Stimulated activated CD4-positive, alpha-beta T cell treated with anti-CD3 and anti-CD28 coated beads, Interleukin-1b, Interleukin-23, amount 100 ng/mL, for 4 hours (primary cell): Measurements from ENCODE around the gene SLC12A4.
A peak's percentile ranks its signal among the peaks of the same experiment; 100 is the strongest.
"Not testable (repeated sequence)": the region's sequence is repeated elsewhere in the genome, so short reads cannot be mapped to it uniquely, and the experiment has no call there.

Experiments
- DNase-seq, 2 donors: peaks; one replicate each; pipeline ENCODE4 v3.0.0-alpha.2; 2020; ENCODE audit warnings: low read depth in 2 of 2

The SLC12A4 gene

GRCh38 chr16:67941469-67942199 lies 26.8 kb downstream of the SLC12A4 start:
- no peak for DNase-seq

GRCh38 chr16:67940446-67941089 lies 27.9 kb downstream of the SLC12A4 start:
- no peak for DNase-seq

- peak in 1 of 2 donors; percentile 60 for DNase-seq
Observed at GRCh38 chr16:67939507-67940445, 28.7 kb downstream of the SLC12A4 start.

- DNase-seq = not testable (repeated sequence)
Observed at GRCh38 chr16:67937713-67938112, 30.7 kb downstream of the SLC12A4 start.

GRCh38 chr16:67936880-67937605 lies 31.4 kb downstream of the SLC12A4 start:
- DNase-seq = peak in 1 of 2 donors; percentile 66

GRCh38 chr16:67936124-67936879 lies 32.1 kb downstream of the SLC12A4 start, which contains the start of gene PSMB10:
Gene PSMB10 (minus strand): TSS chr16:67936850. CDS start chr16:67936749, 101 bp downstream.
- DNase-seq = peak; percentile 30 to 53

- DNase-seq = peak; percentile 88 to 90
Observed at GRCh38 chr16:67935402-67936123, 32.9 kb downstream of the SLC12A4 start.

GRCh38 chr16:67935101-67935401 lies 33.4 kb downstream of the SLC12A4 start:
- DNase-seq = no peak

- DNase-seq = no peak
Observed at GRCh38 chr16:67934306-67935100, 33.9 kb downstream of the SLC12A4 start.

GRCh38 chr16:67933805-67934204 lies 34.6 kb downstream of the SLC12A4 start:
- DNase-seq = no peak

GRCh38 chr16:67932462-67932840 lies 36.0 kb downstream of the SLC12A4 start:
- DNase-seq = no peak

- DNase-seq = no peak
Observed at GRCh38 chr16:67931712-67932461, 36.5 kb downstream of the SLC12A4 start, which contains the start of gene CTRL. Gene CTRL (minus strand): TSS chr16:67931862. CDS start chr16:67931852, 10 bp downstream.

GRCh38 chr16:67930678-67931211 lies 37.7 kb downstream of the SLC12A4 start:
- no peak for DNase-seq

GRCh38 chr16:67930191-67930590 lies 38.2 kb downstream of the SLC12A4 start:
- DNase-seq = no peak

- DNase-seq = peak; percentile 65 to 69
Observed at GRCh38 chr16:67928561-67929364, 39.7 kb downstream of the SLC12A4 start.

GRCh38 chr16:67928147-67928546 lies 40.3 kb downstream of the SLC12A4 start:
- DNase-seq = no peak
